Keratinocyte (primary cell): ENCODE measurements around the gene RSPH9. TPM values are rescaled to one million over a fixed set of nuclear protein-coding genes. Genes with fewer than 3 reads are reported as not detected.

Experiments
- DNase-seq: peaks from one replicate; pipeline ENCODE4 v3.0.0-alpha.2; 2011; ENCODE audit warnings: low read depth, missing footprints, low spot score
- FAIRE-seq: peaks from 2 replicates; lab custom pipeline; 2011; peaks lifted over from hg19 to GRCh38; lab: Jason Lieb, UNC
- H2AFZ ChIP-seq: 2 replicates; pipeline ENCODE4 v1.6.0; 2012; ENCODE audit warnings: low read length, control low read depth, inconsistent platforms; ENCODE audit not compliant: control insufficient read depth
- H3K27ac ChIP-seq: 2 replicates; pipeline ENCODE4 v1.5.1; 2011; ENCODE audit warnings: low read length; ENCODE audit not compliant: control insufficient read depth, insufficient read depth
- H3K27me3 ChIP-seq: 3 replicates; pipeline ENCODE4 v1.6.0; 2011; ENCODE audit warnings: low read length; ENCODE audit not compliant: control insufficient read depth, insufficient read depth; ENCODE audit errors: extremely low read depth
- H3K36me3 ChIP-seq, 2 experiments: 2 replicates in 1 of 2; 3 replicates in 1 of 2; pipeline ENCODE4 v1.5.1; 2011; ENCODE audit warnings: low read length in 2 of 2, mild to moderate bottlenecking in 1 of 2; ENCODE audit not compliant: control insufficient read depth in 2 of 2, insufficient read depth in 2 of 2; ENCODE audit errors: extremely low read depth in 1 of 2
- H3K4me1 ChIP-seq: 3 replicates; pipeline ENCODE4 v1.5.1; 2011; ENCODE audit warnings: low read length; ENCODE audit not compliant: control insufficient read depth, insufficient read depth; ENCODE audit errors: extremely low read depth
- H3K4me2 ChIP-seq: 3 replicates; pipeline ENCODE4 v1.6.0; 2011; ENCODE audit warnings: low read depth, low read length; ENCODE audit not compliant: control insufficient read depth, insufficient read depth; ENCODE audit errors: extremely low read depth
- H3K4me3 ChIP-seq, 3 experiments: fragments of 200-600 bp in 1 of 3; sonication (generic) in 1 of 3; 2 replicates in 2 of 3; 3 replicates in 1 of 3; pipeline ENCODE4 v1.5.1; 2011 to 2016; ENCODE audit warnings: low read length in 3 of 3, mild to moderate bottlenecking in 3 of 3, control low read depth in 2 of 3, inconsistent platforms in 1 of 3, low read depth in 1 of 3, mixed read lengths in 1 of 3, mixed run types in 1 of 3, moderate library complexity in 1 of 3; ENCODE audit not compliant: control insufficient read depth in 2 of 3, insufficient read depth in 2 of 3; ENCODE audit errors: extremely low read depth in 1 of 3
- H3K79me2 ChIP-seq: 2 replicates; pipeline ENCODE4 v1.6.0; 2012; ENCODE audit warnings: low read length; ENCODE audit not compliant: control insufficient read depth, insufficient read depth
- H3K9ac ChIP-seq: 3 replicates; pipeline ENCODE4 v1.6.0; 2011; ENCODE audit warnings: low read length; ENCODE audit not compliant: control insufficient read depth, insufficient read depth; ENCODE audit errors: extremely low read depth
- H3K9me1 ChIP-seq: 3 replicates; pipeline ENCODE4 v1.6.0; 2011; ENCODE audit warnings: low read length; ENCODE audit not compliant: control insufficient read depth, insufficient read depth; ENCODE audit errors: extremely low read depth
- H3K9me3 ChIP-seq: 2 replicates; pipeline ENCODE4 v1.5.1; 2012; ENCODE audit warnings: low read depth, low read length; ENCODE audit not compliant: control insufficient read depth
- H4K20me1 ChIP-seq: 3 replicates; pipeline ENCODE4 v1.6.0; 2011; ENCODE audit warnings: low read length; ENCODE audit not compliant: control insufficient read depth, insufficient read depth; ENCODE audit errors: extremely low read depth
- EZH2 ChIP-seq: IDR thresholded peaks from one replicate; pipeline ENCODE4 v1.6.1; 2012; ENCODE audit warnings: inconsistent platforms, mild to moderate bottlenecking, low read length, moderate library complexity
- dilution Hi-C: fragments of 300-500 bp; cut with MboI; formaldehyde crosslinking; loops from one replicate; pipeline ENCODE4 v1.7.0; 2020; ENCODE audit warnings: low sequenced_read_pairs; ENCODE audit not compliant: extremely low pct_ligation_motif_present
- polyA plus RNA-seq, 5 experiments: library from polyadenylated mRNA; depleted of rRNA in 3 of 5; stranded (reverse) in 3 of 5; stranded (forward) in 1 of 5; unstranded in 1 of 5; fragments of >200 nt; gene quantifications; 1 replicate in 1 of 5; 2 replicates in 3 of 5; 3 replicates in 1 of 5; pipeline versions ENCODE4 v1.2.1 to v1.2.3, GENCODE V29; 2011 to 2012; ENCODE audit warnings: missing spikeins in 2 of 5, low read depth in 1 of 5, low replicate concordance in 1 of 5
- TF ChIP-seq, protein P1 (sequence below), 3 experiments: IDR thresholded peaks in 1 of 3; conservative IDR thresholded peaks in 1 of 3; optimal IDR thresholded peaks in 1 of 3; 2 replicates in 2 of 3; 3 replicates in 1 of 3; pipeline versions ENCODE3 to v1.5.1; 2011; ENCODE audit warnings: low read length in 3 of 3, mild to moderate bottlenecking in 3 of 3, moderate library complexity in 2 of 3, control low read depth in 1 of 3, inconsistent platforms in 1 of 3; ENCODE audit not compliant: insufficient read depth in 2 of 3; ENCODE audit errors: extremely low read depth in 1 of 3

RSPH9 gene
- polyA plus RNA-seq, 1 donor (not counting 4 experiments of a cell fraction or from before 2014, with no cell fraction given) = not detected

GRCh38 chr6:43674921-43675320 lies 30.1 kb downstream of the RSPH9 start:
- H4K20me1 ChIP-seq = no peaks in the 10 kb centered on the region
- no peak for DNase-seq
- no peak overlapping the region for H2AFZ ChIP-seq
- H3K27me3 ChIP-seq = no peaks in the 10 kb centered on the region
- dilution Hi-C loops = no loop called here
- peaks cover 34 to 60% of the 10 kb centered on the region in 2 experiments for H3K36me3 ChIP-seq
- no peaks in the 10 kb centered on the region for H3K79me2 ChIP-seq
- H3K4me2 ChIP-seq = no peak overlapping the region
- H3K4me3 ChIP-seq = no peak overlapping the region
- TF ChIP-seq, protein P1, sequence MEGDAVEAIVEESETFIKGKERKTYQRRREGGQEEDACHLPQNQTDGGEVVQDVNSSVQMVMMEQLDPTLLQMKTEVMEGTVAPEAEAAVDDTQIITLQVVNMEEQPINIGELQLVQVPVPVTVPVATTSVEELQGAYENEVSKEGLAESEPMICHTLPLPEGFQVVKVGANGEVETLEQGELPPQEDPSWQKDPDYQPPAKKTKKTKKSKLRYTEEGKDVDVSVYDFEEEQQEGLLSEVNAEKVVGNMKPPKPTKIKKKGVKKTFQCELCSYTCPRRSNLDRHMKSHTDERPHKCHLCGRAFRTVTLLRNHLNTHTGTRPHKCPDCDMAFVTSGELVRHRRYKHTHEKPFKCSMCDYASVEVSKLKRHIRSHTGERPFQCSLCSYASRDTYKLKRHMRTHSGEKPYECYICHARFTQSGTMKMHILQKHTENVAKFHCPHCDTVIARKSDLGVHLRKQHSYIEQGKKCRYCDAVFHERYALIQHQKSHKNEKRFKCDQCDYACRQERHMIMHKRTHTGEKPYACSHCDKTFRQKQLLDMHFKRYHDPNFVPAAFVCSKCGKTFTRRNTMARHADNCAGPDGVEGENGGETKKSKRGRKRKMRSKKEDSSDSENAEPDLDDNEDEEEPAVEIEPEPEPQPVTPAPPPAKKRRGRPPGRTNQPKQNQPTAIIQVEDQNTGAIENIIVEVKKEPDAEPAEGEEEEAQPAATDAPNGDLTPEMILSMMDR (optimal IDR thresholded peaks at IDR 0.05 in 1 of 3, IDR thresholded peaks at IDR 0.05 in 1 of 3, conservative IDR thresholded peaks at IDR 0.05 in 1 of 3; ENCODE audit: extremely low read depth in 1 of 3, insufficient read depth in 2 of 3, low read length in 3 of 3) = no peak
- TF ChIP-seq EZH2 = no peak
- H3K4me1 ChIP-seq = peaks cover 4% of the 10 kb centered on the region
- H3K27ac ChIP-seq = no peak overlapping the region
- no peak overlapping the region for H3K9ac ChIP-seq
- no peak for FAIRE-seq
- H3K9me3 ChIP-seq = no peaks in the 10 kb centered on the region
- no peaks in the 10 kb centered on the region for H3K9me1 ChIP-seq

GRCh38 chr6:43676962-43677606 lies 32.2 kb downstream of the RSPH9 start:
- Histone ChIP-seq H3K27ac (no peak overlapping the region), H3K9ac (no peak overlapping the region), H4K20me1 (no peaks in the 10 kb centered on the region), H3K79me2 (peaks cover 6% of the 10 kb centered on the region), H3K36me3 (peaks cover 26 to 58% of the 10 kb centered on the region in 2 experiments), H3K9me3 (no peaks in the 10 kb centered on the region), H3K4me1 (no peaks in the 10 kb centered on the region), H3K27me3 (no peaks in the 10 kb centered on the region), H3K4me2 (no peak overlapping the region), H2AFZ (no peak overlapping the region), H3K4me3 (no peak overlapping the region), H3K9me1 (no peaks in the 10 kb centered on the region)
- FAIRE-seq (no peak), DNase-seq (no peak)
- no peak for TF ChIP-seq EZH2
- TF ChIP-seq, protein P1 (optimal IDR thresholded peaks at IDR 0.05 in 1 of 3, IDR thresholded peaks at IDR 0.05 in 1 of 3, conservative IDR thresholded peaks at IDR 0.05 in 1 of 3; ENCODE audit: extremely low read depth in 1 of 3, insufficient read depth in 2 of 3, low read length in 3 of 3) = no peak
- dilution Hi-C loops = no loop called here
